ENCODE results near the gene ANKRD22.
"Not testable (repeated sequence)": the region's sequence is repeated elsewhere in the genome, so short reads cannot be mapped to it uniquely, and the experiment has no call there.

ANKRD22 gene

DNA sequence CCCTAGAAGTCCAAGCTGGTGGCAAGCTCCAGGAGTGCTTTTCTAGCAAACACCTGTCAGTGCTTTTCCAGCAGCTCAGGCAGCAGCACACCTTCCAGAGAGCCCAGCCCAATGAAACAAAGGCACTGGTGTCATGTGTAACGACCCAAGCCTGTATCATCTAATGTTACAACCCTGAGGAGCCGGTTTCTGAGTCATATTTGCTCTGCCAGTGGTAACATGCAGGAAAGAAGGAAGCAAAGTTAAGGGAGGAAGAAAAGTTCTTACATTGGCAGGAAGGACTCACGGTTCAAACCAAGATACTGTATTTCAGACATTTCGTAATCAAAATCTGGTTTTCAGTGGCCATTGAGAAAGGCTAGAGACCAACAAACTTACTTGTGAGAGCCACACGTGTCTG is at the start of gene ANKRD22:
Gene ANKRD22 (minus strand): TSS at position 139 of the 400 bp plus-strand sequence. CDS start 237 bp downstream, outside the sequence.
- DNase-seq (ENCODE audit: low read depth), result no peak

DNA sequence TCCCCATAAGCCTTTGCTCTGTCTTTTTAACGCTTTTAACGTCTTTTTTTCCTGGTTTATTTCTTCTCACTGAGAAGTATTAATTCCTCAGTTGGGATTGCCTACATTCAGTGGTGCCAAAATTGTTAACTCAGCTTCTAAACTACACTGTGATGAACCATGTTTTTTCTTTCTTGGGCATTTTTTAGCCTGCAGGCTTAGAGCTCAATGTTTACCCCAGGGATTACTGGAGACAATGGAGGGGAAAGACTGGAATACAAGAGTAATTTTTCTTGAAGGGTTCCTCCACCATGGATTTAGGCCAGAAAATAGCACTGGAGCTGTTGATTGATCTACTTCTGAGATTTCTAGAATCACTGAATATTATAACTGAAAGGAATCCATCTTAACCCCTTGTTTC is 48.2 kb upstream of the ANKRD22 start:
- no peak for DNase-seq (ENCODE audit: low read depth)

DNA sequence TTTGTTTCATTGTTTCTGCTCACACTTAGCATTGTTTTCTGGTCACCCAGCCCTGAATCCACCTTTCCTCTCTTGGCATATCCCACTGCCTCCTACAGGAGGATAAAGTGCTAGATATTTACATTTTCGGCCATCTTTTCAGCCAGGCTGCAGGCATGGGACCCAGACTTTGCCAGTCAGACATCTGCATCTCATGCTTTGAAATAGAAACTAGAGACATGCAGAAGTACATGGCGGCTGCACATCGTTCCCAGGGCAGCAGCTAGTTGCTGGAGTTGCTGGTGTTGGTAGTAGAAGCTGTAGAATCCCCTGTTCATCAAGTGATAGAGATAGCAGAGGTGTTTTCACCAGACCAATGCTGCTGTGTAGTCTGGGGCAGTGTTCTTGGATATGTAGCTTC is 47.1 kb upstream of the ANKRD22 start:
- no peak for DNase-seq (ENCODE audit: low read depth)

DNA sequence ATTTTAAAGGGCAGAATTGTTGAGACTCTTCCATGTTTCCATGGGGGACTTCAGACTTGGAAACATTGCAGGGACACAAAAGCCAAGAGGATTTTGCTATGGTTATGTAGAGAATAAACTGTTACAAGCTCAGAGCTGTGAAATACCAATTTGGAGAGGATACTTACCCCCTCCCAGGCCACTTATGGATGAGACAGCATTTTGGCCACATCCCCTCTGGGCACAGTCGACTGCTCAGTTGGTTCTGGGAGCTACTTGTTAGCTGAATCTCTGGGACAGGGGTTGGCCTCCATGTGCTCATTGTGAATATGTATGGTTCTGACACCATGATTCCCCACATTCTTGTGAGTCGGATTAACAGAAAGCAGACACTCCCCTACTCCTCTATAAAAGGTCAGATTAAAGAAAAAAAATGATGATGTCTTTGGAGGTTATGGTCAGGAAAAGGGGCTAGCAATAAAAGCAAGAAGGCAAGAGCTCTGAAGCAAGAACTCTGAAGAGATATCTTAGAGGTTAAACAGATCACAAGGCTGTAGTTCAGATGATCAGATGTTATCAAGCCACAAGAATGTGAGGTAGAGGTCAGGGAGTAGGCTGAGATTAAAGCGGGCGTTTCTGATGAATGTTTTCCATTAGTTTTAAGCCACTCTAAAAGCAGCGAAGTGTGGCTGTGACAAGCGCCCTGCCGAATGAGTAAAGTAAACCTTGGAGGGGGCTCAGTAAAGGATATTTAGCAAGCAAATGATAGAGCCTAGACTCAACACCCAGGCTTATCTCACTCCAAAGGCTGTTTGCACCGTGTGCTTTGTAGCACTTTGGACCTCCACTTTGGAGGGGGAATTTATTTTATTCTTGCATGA is 45.6 kb upstream of the ANKRD22 start:
- DNase-seq (ENCODE audit: low read depth), result no peak

DNA sequence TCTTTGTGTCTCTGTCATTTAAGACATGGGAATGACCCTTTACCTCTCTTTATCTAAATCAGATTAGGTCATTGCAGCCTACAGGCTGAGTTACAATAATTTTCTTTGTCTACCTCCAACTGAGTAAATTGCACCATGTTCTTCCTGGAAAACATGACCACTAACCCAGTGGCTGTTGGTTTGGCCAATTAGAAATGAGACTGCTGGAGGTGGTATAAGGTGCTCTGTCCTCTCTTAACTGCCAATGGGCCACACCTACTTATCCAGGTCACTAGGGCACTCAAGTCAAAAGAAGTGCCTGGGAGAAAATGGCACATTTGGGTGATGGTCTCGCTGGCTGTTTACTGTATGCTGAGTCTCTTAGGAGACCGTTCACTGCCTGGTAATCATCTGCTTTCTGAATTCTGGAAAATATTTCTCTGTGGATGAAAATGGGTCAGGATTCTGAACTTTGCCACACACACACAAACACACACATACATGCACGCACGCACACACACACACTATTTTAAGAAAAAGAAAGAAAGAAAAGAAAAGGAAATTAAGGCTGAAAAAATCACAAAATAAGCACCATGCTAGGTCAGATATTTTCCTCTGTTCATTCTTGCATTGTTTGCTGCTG is 44.8 kb upstream of the ANKRD22 start:
- no peak for DNase-seq (ENCODE audit: low read depth)

DNA sequence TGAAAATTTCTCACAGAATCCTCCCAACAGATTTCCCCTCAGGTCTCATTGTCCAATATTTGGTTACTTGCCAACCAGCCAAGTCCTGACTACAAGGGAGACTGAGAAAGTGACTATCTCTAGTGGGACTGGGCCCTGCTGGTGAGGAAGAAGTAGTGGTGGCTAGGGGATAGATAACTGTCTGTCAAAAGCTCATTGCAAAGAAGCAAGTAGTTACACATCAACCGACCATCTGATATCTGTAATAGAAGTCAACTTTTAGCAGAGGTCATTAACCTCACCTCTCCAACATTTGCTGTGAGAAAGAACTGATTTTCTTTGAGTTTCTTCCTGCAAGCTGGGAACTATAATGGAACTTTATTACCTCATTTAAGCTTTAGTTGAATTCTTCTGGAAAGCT is 43.6 kb upstream of the ANKRD22 start:
- no peak for DNase-seq (ENCODE audit: low read depth)

DNA sequence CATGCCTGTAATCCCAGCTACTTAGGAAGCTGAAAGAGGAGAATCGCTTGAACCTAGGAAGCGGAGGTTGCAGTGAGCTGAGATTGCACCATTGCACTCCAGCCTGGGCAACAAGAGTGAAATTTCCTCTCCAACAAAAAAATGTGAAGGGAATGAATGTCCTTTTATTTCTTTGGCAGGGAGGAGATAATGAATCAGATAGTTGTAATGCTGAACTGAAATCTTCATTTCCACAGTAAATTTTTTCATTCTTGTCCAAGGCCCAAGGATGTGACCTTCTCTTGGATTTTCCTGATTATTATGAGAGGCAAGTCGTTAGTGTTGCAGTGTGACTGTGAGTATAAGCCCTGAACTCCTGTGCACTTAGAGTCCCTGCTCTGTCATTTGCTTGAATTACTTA is 42.0 kb upstream of the ANKRD22 start:
- DNase-seq (ENCODE audit: low read depth), result no peak

DNA sequence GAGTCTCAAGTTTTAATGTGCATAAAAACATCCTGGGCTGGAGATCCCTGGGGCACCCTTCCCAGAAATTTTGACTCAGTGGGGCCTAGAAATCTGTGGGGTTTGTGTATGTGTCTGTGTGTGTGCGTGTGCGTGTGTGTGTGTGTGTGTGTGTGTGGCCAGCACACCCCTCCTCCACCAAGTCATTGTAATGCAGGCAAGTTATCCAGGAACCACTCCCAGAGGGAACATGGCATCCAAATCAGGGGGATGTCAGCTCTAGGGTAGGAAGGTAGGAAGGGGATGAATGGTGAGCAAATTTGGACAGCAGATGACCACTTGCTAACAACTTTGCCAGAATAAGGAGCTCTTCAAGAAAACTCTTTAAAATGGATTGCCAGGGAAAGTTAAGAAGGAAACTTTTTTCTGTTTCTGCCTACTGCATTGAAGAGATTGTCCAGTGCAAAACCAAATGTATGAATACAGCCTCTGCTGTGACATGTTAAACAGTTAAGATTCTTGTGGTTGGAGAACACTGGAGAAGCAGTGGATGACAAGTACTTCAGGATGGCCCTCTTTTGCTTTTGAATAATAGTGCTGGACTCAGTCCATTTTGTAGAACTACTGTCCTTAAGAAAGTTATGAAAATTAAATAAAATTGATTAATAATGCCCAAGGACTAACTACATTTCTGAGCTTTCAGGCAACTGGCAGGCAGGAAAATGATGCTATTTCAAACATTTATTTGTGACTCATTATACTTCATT is 40.8 kb upstream of the ANKRD22 start:
- no peak for DNase-seq (ENCODE audit: low read depth)

DNA sequence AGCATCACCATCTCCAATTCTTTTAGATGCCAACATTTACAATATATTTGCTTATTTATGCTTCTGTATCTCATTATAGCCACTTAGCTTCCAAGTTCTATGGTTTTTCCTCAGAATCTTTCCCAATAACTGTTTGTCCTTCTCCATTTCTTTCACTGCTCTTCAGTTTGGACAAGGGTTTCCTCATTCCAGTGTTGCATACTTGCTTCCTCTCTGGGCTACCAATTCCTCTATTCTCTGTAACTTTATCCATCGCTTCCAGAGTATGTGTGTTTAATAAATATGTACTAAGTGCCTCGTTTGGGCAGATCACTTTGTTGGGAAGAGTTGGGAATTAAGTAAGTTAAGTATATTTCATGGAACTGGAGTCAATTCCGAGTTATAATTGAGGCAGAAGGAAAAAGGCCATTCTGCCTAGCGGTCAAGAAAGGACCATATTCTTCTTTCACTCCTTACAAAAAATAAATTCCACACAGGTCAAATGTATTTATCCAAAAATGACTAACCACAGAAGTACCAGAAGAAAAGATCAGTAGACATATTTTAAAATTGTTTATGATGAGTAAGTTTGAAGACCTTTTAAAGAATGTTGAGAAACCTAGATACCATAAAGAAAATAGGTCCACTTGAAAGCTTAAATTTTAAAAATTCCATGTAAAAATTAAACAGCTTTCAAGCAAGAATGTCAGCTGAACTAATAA is 39.2 kb upstream of the ANKRD22 start:
- no peak for DNase-seq (ENCODE audit: low read depth)

DNA sequence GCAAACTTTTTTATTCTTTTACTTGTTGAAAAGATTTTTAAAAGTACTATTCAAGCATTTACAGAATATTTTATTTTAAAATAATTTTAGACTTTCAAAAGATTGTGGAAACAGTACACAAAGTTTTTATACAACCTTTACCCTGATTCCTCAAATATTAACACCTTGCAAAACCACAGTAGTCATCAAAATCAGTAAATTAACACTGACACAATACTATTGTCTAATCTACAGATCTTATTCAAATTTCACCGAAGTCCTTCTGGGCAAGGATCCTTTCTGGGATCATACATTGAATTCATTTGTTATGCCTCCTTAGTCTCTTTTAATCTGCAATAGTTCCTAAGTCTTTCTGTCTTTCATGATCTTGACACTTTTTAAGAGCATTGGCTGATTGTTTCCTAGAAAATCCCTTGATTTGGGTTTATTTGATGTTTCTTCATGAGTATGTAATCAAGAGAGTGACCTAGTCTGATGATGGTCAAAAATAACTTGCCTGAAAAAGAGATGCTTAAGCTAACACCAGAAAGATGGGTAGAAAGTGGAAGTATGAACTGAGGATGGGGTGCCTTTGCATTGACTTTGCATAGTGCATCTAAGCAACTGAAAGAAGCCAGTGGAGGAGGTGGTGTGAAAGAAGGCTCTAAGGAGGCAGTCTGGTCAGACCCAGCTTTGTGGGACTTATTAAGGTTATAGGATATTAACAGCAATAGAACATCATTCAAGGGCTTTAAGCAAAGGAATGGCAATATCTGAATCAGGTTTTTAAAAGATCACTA is 38.1 kb upstream of the ANKRD22 start:
- DNase-seq (ENCODE audit: low read depth), result no peak

DNA sequence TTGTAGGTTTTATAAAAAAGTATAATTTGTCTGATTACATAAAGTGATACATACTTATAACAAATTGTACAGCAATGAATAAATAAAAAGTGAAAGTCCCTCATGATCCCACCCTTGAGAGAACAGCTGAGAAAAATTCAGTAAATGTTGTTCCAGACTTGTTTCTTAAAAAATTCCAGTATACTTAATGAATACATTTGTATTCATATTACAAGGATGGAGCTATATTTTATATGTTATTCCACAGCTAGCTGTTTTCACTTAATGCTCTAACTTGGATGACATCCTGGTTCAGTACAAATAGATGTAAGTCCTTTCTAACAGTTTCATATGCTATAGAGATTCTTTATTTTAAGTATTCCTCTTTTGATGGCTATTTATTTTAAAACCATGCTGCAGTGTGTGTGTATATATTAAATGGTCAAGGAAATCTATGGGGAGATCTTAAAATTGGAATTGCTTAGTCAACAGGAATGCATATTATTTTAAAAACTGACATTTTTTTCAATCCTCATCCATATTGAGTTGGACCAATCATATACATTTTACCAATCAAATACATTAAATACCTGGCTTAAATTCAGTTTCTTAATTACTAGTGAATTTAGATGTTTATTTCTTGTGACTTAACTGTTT is 37.3 kb upstream of the ANKRD22 start:
- no peak for DNase-seq (ENCODE audit: low read depth)

DNA sequence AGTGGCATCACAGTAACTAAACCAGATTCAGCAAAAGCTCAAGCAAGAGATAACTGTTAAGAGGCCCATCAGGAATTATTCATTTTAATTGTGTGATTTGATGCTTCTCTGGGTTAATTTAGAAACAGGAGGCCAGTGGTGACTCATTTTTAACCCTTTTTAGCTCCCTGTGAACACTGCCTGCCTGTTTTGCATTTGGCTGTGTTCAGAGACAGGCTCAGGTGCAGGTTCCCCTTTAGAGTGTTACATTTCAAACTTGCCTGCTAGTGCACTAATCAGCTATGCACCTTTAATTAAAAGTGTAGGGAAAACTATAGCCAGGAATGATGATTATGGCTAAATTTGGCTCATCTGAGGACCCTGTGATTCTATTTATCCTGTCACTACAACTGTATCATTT is 34.9 kb upstream of the ANKRD22 start:
- no peak for DNase-seq (ENCODE audit: low read depth)

DNA sequence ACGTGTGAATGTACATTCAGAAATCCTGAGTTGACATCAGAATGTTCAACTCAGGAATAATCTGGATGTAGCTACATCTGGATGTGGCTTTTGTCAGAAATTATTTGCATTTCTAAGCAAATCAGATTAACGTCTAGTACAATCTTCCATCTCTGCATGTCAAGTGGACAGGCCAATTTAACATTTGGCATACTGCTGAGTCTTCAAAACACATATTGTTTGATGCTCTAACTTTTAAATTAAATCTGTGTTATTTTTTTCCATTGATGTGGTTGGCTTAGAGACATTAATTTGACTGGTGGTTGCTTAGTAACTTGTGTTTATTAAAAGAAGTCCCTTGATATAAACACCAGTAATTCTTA is 31.8 kb upstream of the ANKRD22 start:
- DNase-seq (ENCODE audit: low read depth), result no peak

DNA sequence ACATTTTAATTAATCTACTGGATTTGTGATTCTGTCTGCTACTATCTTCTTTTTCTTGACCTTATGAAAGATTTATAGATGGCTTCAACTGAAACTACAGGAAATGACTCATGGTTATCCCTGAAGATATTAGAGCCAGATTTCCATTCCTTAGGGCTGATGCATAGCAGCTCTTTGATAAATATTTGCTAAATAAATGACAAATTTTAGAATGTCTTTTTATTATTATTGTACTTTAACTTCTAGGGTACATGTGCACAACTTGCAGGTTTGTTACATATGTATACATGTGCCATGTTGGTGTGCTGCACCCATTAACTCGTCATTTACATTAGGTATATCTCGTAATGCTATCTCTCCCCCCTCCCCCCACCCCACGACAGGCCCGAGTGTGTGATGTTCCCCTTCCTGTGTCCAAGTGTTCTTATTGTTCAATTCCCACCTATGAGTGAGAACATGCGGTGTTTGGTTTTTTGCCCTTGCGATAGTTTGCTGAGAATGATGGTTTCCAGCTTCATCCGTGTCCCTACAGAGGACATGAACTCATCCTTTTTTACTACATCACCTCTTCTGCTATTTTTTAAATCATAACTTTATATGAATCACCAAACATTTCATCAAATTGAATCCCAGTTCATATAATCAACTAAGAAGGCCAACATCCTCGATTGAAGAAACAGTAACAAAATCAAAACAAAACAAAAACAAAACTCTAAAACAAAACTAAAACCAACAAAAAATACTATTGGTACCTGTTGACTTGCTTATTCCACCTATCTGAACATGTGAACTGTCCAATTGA is 31.2 kb upstream of the ANKRD22 start:
- not testable (repeated sequence) for DNase-seq (ENCODE audit: low read depth)

DNA sequence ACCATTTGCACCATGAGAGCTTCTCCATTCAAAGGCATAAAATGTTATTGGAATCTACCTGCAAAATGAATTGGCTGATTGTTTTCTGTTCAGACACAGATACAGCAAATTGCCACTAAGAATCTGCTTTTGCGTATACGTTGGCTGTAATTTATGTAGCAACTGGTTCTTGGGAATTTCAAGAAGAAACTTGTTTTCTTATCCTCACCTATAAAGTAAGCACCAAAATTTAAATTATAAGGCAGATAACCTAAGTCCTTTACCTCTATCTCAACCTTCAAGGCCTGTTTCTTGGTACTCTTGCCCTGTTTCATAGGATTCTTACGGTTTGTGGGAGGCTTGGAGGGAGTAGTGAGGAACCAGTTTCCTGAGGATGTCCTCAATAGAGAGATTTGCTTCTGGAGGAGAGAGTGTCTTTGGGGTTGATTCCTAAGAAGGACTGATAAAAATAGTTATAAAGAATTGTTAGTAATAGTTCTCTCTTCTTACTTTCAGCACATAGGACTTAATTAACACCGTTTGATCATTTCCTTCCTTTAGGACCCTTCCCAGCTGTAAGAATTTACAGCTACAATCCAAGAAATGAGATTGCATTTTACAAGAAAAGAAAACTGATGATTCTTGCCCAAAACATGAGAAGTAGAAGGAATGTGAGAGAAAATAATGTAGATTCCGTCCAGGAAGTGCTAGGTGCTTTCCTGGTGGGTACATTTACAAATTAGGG is 30.4 kb upstream of the ANKRD22 start:
- no peak for DNase-seq (ENCODE audit: low read depth)

DNA sequence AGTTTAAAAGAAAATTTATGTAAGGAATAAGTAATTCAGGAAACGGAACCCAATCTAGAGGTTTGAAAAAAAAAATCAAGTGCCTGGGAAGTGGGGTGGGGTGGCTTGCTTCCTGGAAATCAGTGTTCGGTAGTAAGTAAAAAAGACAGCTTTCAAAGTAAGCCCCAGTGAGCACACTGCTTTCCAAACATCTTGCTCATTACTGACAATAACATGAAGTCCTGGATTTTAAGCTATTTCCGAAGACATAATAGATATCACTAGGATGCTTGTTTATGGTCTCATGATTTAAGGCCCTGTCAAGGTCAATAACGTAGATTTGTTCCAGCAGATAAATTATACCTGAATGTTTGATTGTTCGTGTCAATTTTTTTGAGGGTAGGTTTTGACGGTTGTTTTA is 29.7 kb upstream of the ANKRD22 start:
- no peak for DNase-seq (ENCODE audit: low read depth)

DNA sequence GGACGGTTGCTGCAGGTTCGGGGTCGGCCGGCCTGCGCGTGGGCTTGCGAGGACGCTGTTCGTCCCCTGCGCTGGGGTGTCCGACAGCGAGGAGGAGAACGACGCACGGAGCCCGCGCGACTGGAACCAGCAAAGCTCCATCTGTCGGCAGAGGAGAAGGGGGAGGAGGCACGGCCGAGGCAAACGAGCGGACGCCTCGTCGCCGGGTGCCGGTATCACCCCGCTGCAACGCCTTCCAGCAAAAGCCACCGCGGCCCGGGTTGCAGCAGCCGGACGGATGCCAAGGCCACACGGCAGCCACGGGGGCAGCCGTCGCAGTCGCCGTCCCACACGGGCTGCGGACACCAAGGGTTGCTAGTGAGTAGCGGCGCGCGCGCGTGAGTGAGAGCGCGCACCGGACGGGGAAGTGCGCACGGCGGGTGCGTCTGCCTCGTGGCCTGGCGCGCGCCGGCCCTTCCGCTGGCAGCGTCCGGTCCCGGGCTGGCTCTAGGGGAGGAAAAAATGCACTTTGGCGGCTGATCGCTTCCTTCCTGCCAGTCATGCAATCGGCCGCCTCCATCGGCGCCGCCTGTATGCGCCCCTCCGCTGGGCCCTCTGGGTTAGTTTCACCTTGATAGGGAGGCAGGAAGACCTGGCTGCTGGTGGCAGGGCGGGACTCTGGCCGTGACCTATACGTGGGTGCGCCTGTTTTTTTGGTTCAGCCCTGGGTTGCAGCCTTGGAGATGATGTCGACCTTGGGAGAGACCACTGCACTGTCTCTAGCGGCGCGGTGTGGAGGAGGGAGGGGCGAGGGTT is 28.8 kb upstream of the ANKRD22 start:
- peak; percentile 51 for DNase-seq (ENCODE audit: low read depth)

DNA sequence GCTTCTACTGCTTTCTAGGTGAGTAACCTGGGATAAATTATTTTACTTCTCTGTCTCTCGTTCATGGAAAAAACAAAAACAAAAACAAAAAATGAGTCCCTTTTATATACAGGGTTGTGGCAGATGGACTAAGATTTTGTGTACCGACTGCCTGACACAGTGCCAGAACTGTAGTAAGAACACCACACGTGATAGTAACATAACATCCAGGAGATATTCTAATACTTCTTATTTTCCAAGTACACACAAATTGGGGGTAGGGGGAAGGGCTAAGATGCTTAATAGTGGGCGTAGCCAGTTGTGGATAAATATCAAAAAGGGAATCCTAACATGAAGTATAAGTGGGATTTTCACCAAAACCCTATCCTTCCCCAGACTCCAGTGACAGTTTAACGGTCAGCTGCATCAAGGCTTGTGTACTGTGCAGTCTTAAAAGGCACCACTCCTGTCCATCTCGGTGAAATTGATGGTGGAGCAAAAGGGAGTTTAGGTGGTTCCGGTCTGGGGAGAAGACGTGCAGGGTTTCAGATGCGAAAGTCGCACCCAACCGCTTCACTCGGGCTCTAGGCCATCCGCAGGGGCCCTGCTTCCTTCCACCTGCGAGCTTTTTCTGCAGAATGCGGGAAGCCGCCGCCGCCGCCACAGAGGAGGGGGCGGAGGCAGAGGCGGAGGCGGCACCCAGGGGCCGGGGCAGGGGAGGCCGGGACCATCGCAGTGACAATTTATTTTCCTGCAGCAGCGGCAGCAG is 28.1 kb upstream of the ANKRD22 start, which contains the start of gene STAMBPL1:
Gene STAMBPL1 (plus strand): TSS at position 712 of the 748 bp plus-strand sequence. CDS start 21,464 bp downstream, outside the sequence.
- DNase-seq (ENCODE audit: low read depth), result peak; percentile 64
